HG03342 (cell line): ENCODE measurements around the gene NOX5.

Experiments used
- ATAC-seq: cut with Tn5 transposase; IDR thresholded peaks from one replicate; pipeline ENCODE4 v1.9.1; 2021; ENCODE audit warnings: mild to moderate bottlenecking, moderate library complexity; ENCODE audit not compliant: unreplicated experiment

Gene NOX5

DNA sequence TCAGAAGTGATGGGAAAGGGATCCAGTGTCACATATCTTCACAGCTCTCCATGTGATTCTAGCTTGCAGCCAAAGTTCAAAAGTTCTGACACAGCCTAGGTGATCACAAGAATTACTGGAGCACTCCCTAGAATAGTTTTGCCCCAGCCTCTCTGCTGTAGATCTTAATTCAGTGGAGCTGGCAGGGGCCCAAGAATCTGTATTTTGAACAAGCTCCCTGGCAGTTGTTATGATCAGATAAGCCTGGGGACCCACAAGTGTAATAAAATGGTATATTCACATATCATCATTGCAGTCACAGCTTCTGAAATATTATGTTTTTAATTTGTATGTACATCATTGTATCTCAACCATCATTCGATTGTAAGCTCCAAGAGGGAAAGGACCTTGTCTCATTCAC, 62.3 kb downstream of the NOX5 start:
- ATAC-seq = no peak

DNA sequence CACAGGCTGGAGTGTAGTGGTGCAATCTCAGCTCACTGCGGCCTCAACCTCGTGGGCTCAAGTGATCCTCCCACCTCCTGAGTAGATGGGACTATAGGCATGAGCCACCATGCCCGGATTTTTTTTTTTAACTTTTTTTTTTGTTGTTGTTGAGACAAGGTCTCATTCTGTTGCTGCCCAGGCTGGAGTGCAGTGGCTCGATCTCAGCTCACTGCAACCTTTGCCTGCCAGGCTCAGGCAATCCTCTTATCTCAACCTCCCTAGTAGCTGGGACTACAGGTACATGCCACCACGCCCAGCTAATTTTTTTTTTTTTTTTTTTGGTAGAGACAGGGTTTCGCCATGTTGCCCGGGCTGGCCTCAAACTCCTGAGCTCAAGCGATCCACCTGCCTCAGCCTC, 64.1 kb downstream of the NOX5 start:
- ATAC-seq = no peak

DNA sequence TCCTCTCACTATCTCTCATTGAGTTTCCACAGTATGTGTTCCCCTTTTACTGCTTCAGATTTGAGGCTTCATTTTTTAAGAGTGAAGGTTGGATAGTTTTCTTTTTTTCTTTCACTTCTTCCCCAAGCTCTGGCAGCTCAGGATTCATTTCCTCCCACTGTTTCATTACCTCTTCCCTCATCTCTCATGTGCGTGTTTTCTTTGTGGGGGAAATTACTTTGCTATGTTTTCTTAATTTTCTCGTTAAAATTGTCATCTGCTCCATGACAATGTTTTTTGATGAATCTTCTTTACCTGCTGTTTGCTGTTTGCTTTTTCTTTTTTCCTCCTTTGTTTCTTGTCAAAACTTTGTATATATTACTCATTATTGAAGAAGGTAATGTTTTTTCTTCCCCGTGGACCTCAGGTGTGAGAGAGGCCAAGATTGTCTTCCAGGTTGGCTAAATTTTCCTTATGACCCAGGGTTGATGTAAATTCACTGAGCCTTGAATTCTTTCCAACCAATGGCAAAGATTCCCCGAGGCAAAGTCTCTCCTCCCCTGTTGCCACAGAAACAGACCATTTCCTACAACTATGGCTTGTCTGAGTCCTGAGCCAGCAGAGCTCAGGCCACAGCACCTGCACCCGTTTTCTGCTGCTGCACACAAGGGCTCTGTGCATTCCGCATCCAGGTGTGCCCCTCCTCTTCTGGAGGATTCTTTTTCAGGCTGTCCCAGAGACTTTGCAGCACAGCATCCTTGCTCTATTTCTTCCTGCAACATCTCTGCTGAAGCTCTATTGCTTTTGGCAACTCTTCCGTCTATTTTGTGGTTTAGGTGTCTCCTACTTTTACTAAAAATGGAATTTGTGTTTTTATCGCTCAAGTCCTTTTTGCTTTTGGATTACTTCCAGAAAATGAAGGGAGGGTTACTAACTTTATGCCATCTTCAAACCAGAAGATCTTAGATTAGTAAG, 66.1 kb downstream of the NOX5 start:
- ATAC-seq = no peak

DNA sequence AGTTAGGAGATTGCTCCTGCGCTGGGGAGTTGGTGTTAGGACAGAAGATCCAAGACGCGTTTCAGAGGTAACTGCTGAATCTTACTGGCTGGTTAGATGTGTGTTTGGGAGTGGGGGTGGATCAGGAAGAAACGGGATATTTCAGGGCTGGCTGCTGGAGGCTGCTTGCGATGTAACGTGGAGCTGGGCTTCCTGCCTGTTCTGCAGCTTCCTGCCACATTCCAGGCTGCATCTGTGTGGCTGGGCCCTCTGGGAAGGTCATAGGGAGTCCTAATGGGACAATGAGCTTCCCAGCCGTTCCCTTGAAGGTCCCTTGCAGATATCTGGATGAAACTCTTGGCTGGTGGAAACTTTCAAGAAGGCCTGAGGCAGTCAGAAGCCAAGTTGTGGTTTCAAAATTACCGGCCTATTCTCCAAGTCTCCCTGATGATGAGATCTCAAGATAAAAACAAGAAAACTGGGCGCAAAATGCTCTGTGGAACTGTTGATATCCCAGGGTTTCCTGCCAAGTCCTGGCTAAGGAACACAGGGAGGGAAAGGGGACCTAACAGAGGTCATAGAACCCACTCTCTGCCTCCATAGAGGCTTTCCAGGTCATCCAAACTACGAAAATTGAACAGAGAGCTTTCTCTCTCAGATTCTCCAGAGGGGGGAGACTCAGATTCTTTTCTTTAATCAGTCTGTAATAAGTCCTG, 67.0 kb downstream of the NOX5 start:
- ATAC-seq = no peak

DNA sequence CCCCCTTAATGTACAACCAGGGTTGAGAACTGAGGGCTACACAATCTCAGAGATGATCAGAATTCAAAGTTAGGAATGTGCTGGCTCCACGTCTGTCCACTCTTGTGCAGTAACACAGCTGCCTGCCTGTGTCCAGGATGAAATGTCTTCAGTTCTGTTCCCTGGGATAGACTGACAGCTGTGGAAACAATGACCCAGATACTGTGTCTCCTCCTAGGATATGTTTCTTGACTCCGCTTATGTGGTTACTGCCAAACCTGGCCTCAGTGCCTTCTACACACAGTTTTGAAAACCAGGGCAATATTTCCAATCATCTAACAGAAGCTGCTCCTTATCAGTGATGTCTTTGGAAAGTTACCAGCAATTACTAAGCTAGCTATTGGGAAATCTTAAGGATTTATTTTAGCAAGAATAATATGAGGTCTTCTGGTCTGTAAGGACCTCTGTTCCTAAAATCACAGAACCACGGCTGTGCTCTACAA, 67.6 kb downstream of the NOX5 start:
- no peak for ATAC-seq

DNA sequence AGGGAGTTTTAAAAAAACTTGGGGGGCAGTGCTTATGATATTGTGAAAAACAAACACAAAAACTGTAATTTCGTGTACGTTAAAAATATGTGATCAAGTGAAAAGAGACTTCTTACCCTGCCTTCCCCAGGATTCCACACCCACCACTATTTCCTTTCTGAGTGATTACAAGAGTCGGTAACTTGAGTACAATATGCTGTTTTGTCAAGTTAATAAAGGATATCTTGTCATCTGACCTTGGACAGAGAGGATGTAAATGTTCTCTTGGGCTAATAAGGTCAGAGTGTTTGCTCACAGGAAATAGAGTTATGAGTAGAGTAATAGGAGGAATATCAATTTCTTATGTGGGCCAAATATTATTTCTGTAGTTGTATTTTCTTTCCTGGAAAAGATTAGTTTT, 68.1 kb downstream of the NOX5 start:
- ATAC-seq = no peak

DNA sequence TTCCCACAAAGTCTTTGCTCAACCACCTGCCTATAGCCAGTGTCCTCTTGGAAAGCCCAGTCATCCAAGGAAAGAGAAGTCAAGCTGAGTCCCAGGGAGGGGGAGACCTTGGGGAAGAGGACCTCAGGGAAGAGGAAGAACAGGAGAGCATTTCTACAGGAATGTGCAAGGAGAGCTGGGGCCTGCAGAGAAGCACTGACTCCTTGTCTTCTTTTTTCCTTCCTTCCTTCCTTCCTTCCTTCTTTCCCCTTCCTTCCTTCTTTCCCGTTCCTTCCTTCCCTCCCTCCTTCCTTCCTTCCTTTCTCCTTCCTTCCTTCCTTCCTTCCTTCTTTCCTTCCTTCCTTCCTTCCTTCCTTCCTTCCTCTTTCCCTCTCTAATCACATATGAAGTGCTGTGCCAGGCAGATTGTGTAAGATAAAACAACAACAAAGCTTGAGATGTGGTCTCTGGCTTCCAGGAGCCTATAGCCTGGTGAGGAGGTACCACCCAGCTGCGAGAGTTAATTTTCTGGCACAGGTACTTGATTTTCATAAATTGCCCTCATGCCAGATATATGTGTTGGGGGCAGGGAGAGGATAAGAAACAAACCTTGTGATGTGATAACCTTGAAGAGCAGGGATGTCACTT, 70.0 kb downstream of the NOX5 start:
- ATAC-seq = no peak

DNA sequence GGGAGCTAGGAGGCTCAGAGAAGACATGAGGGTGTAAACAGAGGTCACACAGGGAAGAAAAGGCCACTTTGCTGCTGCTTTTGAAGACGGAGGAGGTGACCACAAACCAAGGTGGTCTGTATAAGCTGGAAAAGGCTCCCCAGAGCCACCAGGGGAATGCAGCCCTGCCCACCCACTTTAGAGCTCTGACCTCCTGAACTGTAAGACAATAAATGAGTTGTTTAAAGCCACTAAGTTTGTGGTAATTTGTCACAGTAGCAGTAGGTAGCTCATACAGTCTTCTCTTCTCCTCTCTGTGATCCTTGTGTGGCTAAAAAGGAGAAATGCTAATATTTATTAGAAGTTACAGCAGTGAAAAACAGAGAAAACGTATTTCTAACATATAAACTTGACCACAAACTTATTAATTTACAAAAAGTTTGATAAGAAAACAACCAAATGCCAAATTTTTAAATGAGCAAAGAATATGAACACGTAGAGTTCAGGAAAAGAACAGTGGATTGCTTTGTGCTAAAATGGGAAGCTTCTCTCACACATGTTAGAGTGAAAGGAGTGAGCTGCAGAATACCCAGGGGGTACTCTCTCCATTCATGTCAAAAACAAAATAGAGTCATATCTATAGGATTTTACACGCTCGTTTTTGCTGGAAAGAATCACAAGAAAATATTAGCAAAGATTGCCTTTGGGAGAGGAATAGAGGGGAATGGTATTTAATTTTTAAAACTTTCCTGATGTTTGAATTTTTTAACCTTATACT, 71.0 kb downstream of the NOX5 start:
- ATAC-seq = no peak

DNA sequence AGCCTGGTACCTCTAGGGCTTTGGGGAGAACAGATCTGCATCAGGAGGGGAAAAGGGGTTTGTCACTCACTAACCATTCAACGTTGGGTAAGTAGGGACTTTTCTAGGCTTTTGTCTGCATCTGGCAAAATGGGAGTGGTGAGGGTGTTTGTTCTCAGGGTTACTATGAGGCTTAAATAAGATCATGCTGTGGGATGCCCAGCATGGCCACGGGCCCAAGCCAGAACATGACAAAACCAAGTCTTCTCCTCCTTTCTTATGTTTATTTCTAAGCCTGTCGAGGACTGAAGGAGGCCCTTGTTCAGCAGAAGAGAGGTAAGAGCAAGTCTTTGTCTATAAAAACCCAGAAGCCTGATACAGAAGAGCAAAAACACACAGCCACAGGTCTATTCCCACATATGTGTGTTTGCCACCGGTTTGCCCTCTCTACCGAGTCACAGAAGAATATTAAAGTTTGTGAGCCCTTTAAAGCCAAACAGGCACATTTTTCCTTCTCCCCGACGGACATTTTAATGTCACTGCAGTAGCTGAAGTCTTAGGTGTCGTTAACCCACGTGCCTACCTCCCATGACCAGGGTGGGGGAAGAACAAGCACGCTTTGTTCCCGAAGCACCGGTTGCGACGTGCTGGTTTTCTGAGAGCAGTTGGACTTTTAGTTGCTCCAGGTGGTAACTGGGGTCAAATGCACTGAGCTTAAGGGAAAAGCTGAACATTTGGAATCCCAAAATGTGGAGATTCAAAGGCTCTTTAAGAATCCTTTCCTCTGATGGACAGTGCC, 72.1 kb downstream of the NOX5 start:
- ATAC-seq = no peak

DNA sequence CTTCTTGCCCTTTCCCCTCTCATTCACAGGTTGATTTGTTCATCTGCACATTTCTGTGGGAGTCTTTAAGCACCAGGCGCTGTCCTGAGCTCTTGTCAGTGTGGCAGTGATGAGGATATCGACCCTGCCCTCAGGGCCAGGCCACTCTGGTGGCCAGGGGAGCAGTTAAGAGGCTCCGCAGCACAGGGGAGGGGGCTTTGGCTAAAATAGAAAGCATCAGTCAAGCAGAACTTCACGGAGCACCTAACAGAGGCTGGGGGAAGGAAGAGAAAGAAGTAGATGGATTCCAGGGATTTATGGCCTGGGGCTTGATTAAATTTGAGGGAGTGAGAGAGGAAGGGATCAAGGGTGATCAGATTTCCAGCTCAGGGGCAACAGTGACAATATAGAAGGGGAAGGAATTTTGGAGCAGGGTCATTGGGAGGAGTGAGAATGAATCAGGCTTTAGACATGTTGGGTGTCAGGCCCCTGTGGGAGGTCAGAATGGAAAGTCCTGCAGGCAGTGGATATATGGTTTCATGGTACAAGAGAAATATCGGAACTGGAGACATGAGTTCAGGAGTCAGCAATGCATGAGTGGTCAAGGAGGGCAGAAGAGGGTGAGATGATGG, 73.0 kb downstream of the NOX5 start:
- no peak for ATAC-seq

DNA sequence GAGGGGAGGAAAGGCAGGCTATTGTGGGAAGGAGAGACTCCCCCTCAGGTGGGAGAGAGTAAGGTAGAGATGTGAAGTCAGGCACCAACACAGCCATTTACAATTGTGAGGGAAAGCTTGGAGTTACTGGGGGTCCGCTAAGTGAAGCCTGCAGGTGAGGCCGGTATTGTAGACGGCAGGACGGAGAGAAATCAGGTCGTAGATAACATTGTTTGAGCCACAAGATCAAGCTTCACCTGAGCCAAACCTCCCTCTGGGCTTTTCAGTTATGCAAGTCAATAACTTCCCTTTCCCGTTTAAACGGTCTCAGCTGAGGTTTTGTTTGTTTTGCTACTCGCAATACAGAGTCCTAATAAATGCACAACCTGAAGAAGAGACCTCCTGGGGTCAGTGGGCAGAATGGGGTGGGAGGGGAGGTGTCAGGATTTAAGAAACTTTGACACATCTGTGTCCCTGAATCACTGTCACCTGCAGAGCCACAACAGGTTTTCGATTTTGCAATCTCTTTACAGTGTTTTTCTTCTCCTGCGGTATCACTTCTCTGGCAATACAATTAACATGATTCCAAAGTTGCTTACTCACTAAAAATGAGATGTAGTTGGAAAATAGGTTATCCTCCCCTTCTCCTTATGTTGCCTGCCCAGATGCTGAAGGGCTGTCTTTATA, 73.9 kb downstream of the NOX5 start:
- no peak for ATAC-seq

DNA sequence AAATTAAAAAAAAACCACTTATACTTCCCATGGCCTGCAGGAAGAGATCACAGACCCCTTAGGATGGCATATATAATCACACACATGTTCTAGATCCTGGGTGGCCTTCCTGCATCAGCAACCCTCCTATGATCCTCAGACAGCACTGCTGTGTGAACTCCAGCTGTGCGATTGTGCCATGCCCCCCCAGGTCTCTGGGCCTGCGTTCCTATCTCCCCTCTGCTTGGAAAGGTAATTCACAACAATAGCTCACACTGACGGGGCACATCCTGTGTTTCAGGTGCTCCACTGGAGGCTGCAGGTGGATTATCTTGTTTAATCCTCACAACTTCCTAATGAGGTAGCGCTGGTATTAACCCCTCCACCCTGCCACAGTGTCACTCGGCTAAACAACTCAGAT, 74.8 kb downstream of the NOX5 start:
- no peak for ATAC-seq

DNA sequence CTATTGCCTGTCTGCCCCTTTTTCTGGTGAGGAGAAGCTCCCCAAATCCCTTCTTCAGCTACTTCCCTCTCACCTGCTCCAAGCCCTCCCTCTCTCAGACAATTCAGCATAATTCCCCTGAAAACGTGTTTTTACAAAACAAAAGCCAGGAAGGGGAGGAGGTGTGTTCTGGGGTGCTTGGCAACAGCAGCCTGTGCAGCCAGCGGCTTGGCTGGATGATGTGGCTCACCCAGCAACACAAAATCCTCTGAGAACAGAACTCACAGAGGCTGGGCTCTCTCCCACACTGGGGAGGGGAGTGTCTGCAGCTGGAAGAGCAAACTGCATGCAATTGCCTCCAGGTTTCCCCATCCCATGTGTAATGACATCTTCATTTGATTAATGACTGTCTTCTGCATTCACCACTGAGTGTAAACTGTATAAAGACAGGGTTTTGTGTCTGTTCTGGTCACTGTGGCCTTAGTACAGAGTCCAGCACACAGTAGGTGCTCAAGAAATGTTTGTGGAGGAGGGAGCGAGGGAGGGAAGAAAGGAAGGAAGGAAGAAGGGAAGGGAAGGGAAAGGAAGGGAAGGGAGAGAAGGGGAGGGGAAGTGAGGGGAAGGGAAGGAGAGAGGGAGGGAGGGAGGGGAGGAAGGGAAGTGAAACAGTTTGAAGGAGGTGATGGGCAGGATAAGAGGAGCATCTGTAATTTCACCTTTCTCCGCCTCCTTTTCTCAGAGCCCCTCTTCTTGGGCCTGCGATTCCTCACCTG, 75.9 kb downstream of the NOX5 start:
- no peak for ATAC-seq

DNA sequence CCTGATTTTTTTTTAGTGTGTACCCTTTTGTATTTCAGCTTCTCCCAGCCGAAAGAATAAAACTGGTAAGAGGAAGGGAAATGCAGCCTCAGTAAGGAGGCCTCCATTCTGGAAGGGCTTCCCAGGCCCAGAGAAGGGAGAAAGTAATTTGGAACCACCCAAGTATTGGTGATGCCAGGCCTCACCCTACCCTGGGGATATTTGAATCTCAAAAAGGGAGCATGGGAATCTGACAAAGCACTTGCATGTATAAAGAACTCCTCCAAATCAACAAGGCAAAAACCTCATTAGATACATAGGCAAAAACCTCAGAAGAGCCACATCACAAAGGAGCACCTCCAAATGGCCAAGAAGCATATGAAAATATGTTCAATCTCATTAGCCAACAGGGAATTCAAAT, 77.2 kb downstream of the NOX5 start:
- no peak for ATAC-seq

DNA sequence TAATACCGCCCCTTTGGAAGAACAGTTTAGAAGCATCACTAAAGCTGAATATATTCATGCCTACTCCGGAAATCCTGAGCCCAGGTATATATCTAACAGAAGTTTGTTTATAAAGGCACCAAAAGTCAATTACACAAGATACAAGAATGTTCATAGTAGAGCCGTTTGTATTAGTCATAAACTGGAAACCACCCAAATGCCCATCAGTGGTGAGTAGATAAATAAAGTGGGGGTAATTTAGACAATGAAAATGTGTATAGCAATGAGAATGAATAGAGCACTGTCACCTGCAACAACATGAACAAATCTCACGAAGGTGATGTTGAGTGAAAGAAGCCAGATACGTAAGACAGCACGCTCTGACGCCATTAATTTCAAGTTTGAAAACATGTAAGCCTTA, 77.7 kb downstream of the NOX5 start:
- no peak for ATAC-seq

DNA sequence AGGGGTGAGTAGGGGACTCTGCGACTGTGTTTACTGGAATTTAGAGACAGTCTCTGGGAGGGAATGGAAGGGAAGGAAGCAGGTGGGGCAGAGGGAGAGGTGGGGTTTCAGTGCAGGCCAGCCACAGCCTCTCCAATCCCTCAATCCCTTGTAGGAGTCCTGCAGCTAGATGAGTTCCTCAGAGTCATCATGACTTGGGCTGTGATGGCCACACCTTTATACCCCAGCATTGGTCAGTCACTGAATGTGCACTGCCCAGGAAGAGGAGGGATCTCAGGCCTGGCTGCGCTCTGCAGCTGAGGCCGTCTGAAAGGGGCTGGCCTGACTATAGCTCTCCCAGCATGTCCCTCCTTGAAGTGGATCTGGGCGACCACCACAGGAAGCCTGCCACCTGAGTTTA, 78.6 kb downstream of the NOX5 start:
- ATAC-seq = no peak

DNA sequence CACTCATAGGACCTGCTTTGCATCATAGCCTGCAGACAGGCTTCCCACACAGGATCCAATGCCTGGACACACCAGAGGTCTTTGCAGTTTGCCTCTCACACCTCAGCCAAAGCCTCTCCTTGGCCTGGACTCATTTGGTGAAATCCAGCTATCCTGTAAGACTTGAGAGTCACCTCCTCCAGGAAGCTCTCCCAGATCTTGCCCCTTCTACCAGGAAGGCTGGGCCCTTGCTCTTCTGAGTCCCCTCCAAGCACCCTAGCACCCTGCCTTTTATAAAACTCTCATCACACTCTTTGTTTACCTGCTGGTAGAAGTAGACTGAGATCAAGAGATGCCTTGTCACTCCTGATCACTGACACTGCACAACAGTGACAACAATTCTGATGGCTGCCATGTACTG, 79.1 kb downstream of the NOX5 start:
- ATAC-seq = no peak

DNA sequence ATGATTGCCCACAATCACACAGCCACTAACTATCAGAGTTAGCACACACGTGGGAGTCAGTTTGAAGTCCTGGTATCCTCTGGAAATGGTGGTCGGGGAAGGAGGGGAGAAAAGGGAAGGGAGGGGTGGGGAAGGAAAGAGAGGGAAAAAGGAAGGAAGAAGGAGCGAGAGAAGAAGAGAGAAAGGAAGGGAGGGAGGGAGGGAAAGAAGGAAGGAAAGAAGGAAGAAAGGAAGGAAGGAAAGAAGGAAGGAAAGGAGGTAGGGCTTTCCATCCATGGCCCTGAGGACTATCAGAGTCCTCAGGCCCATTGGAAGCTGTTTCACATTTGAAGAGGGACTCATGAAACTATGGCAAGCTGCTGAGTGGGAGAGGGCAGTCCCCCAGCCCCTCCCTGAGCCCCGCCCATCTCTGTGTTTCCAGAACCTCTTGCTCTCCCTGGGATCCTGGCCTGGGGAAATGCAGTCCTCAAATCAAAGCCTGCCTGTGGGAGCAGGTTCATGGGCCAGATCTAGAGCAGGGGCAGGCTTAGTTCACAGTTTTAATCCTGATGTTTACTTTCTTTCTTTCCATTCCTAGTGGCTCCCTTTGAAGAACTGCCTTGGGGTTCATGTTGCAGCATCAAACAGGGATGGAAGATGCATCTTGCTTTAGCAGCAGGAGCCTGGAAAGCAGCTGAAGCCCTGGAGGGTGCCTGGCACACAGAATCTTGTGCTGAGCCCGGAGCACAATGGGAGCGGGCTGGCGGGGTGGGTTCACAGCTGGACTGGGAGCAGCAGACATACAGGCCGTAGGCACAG, 79.8 kb downstream of the NOX5 start:
- no peak for ATAC-seq
